SU-DHL-6 (cell line): Measurements from ENCODE around the gene LRRC4C.

Experiments
- H2AFZ ChIP-seq: fragments of 200-600 bp; sonication (generic); 2 replicates; pipeline ENCODE4 v1.6.1; 2014; ENCODE audit warnings: low read depth, mild to moderate bottlenecking, moderate library complexity, mixed read lengths, antibody characterized with exemption, low read length; ENCODE audit not compliant: severe bottlenecking
- H3F3A ChIP-seq: fragments of 200-600 bp; shearing (Covaris generic); 2 replicates; pipeline ENCODE4 v1.6.0; 2016; ENCODE audit warnings: antibody characterized with exemption, mild to moderate bottlenecking; ENCODE audit not compliant: insufficient read depth
- H3K27ac ChIP-seq: fragments of 200-600 bp; sonication (generic); 2 replicates; pipeline ENCODE4 v1.5.1; 2016; ENCODE audit warnings: low read depth, mild to moderate bottlenecking, low read length, moderate library complexity, mixed read lengths
- H3K27me3 ChIP-seq: fragments of 200-600 bp; sonication (generic), shearing (Covaris generic); 2 replicates; pipeline ENCODE4 v1.6.0; 2014; ENCODE audit warnings: mild to moderate bottlenecking, low read length
- H3K36me3 ChIP-seq: fragments of 200-600 bp; sonication (generic); 2 replicates; pipeline ENCODE4 v1.6.1; 2014; ENCODE audit warnings: mild to moderate bottlenecking, low read length, mixed read lengths
- H3K4me2 ChIP-seq: fragments of 300-600, 200-600 bp; shearing (Covaris generic), sonication (generic); 2 replicates; pipeline ENCODE4 v1.6.0; 2014; ENCODE audit warnings: low read length, low read depth, mild to moderate bottlenecking; ENCODE audit not compliant: poor library complexity, severe bottlenecking
- H3K4me3 ChIP-seq: fragments of 200-600 bp; sonication (generic); 2 replicates; pipeline ENCODE4 v1.5.1; 2014; ENCODE audit warnings: antibody characterized with exemption, low read length, mild to moderate bottlenecking, mixed read lengths; ENCODE audit not compliant: insufficient read depth, poor library complexity, severe bottlenecking
- H3K79me2 ChIP-seq: fragments of 200-600 bp; sonication (generic); 2 replicates; pipeline ENCODE4 v1.6.1; 2014; ENCODE audit warnings: mild to moderate bottlenecking, low read length, moderate library complexity; ENCODE audit not compliant: insufficient read depth
- H3K9ac ChIP-seq: fragments of 200-600 bp; sonication (generic); 2 replicates; pipeline ENCODE4 v1.7.0; 2014; ENCODE audit warnings: mild to moderate bottlenecking, low read length
- H3K9me2 ChIP-seq: fragments of 200-600 bp; sonication (generic); replicated peaks from 2 replicates; pipeline ENCODE4 v1.6.1; 2014; ENCODE audit warnings: low read length; ENCODE audit not compliant: insufficient read depth
- H3K9me3 ChIP-seq: fragments of 200-600 bp; sonication (generic); 2 replicates; pipeline ENCODE4 v1.6.1; 2014; ENCODE audit warnings: low read length, mixed read lengths; ENCODE audit not compliant: insufficient read depth
- H4K20me1 ChIP-seq: fragments of 200-600 bp; sonication (generic); 2 replicates; pipeline ENCODE4 v1.6.1; 2014; ENCODE audit warnings: low read depth, mild to moderate bottlenecking, antibody characterized with exemption, low read length, moderate library complexity, mixed read lengths
- CTCF ChIP-seq: fragments of 200-600 bp; sonication (generic); IDR thresholded peaks from one replicate; pipeline ENCODE4 v1.5.1; 2017; ENCODE audit warnings: antibody characterized with exemption, mild to moderate bottlenecking, low read length, moderate library complexity; ENCODE audit not compliant: insufficient read depth, poor library complexity, severe bottlenecking
- EZH2phosphoT487 ChIP-seq: fragments of 200-600 bp; sonication (generic), shearing (Covaris generic); conservative IDR thresholded peaks from 2 replicates; pipeline ENCODE4 v1.6.1; 2018; ENCODE audit warnings: mild to moderate bottlenecking, antibody characterized with exemption, low read length, moderate library complexity, mixed read lengths

The LRRC4C gene

DNA sequence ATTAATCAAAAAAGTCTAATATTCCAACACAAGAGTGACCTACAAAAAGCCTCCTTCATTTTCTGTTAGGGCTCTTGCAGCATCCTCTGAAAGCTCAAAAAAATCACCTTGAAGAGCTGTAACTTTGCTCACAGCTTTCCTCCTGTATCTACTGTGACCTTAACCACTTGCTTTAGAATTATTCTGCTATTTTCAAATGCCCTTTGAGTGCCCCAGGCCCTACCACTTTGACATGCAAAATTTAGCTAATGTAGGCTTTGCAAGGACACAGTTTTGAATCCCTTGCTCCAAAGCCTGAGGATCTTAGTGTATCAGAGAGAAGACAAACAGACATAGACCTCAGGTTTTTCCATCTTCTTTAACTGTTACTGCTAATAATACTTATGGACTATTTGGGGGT, 253.1 kb downstream of the LRRC4C start:
- Histone ChIP-seq H3K27me3 (no peaks in the 10 kb centered on the region), H3K27ac (no peak overlapping the region), H3K4me2 (no peak overlapping the region), H3K36me3 (no peaks in the 10 kb centered on the region), H4K20me1 (no peaks in the 10 kb centered on the region), H3K79me2 (no peaks in the 10 kb centered on the region), H3F3A (no peaks in the 10 kb centered on the region), H3K9me2 (no peaks in the 10 kb centered on the region), H3K4me3 (no peak overlapping the region), H2AFZ (no peak overlapping the region), H3K9me3 (no peaks in the 10 kb centered on the region), H3K9ac (no peak overlapping the region)
- TF ChIP-seq CTCF (no peak), EZH2phosphoT487 (no peak)

GRCh38 chr11:41201156-41201555, 258.3 kb downstream of the LRRC4C start:
- H3K27ac ChIP-seq = no peak overlapping the region
- TF ChIP-seq CTCF (no peak), EZH2phosphoT487 (no peak)
- no peak overlapping the region for H3K9ac ChIP-seq
- H3F3A ChIP-seq = no peaks in the 10 kb centered on the region
- no peaks in the 10 kb centered on the region for H3K27me3 ChIP-seq
- no peaks in the 10 kb centered on the region for H4K20me1 ChIP-seq
- H3K9me3 ChIP-seq = no peaks in the 10 kb centered on the region
- H2AFZ ChIP-seq = no peak overlapping the region
- H3K4me2 ChIP-seq = no peak overlapping the region
- H3K9me2 ChIP-seq = no peaks in the 10 kb centered on the region
- H3K4me3 ChIP-seq = no peak overlapping the region
- H3K79me2 ChIP-seq = no peaks in the 10 kb centered on the region
- no peaks in the 10 kb centered on the region for H3K36me3 ChIP-seq

DNA sequence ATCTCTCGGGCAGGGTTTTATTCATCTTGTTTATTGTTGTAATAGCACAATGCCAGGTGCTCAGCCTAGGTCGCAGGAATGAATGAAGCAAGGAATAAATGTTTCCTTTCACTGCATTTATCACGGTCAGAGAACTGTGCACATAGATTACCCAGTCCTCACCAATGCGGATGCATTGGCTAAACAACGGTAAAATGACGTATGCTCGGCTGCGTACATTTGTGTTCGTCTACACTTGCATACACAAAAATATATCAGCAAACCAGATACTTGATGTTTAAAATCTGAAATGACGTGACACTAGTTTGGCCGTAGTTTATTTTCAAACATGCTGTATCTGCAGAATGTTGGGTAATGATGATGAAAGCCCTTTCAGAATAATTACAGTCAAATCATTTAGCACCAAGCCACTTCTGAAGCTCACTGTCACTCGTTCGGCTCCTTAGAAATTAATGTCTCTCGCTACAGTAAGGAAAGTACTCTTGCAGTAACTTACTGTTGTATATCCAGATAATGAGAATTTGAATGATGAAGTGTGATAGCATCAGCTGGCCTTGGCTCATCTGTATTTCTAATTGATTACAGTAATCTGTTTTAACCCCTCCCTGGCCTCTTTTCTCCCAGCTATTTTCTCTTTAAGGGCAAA, 268.9 kb downstream of the LRRC4C start:
- Histone ChIP-seq H3K9ac (no peak overlapping the region), H3K27me3 (no peaks in the 10 kb centered on the region), H3K9me2 (no peaks in the 10 kb centered on the region; the same call in 1 of the 2 replicates), H2AFZ (no peak overlapping the region), H3K4me2 (no peak overlapping the region), H3K9me3 (no peaks in the 10 kb centered on the region), H3K36me3 (no peaks in the 10 kb centered on the region), H4K20me1 (no peaks in the 10 kb centered on the region), H3K4me3 (no peak overlapping the region), H3F3A (no peaks in the 10 kb centered on the region), H3K27ac (no peak overlapping the region), H3K79me2 (no peaks in the 10 kb centered on the region)
- TF ChIP-seq EZH2phosphoT487 (no peak), CTCF (no peak)
